ES-I3 (cell line): Measurements from ENCODE around the gene CELF2.

Source experiments
- H3K36me3 ChIP-seq: 2 replicates; pipeline ENCODE4 v1.6.1; 2013; ENCODE audit warnings: mild to moderate bottlenecking, low read length, control low read depth, moderate library complexity; ENCODE audit not compliant: insufficient read depth
- H3K4me1 ChIP-seq: 2 replicates; pipeline ENCODE4 v1.6.1; 2013; ENCODE audit warnings: mild to moderate bottlenecking, control low read depth, low read length; ENCODE audit not compliant: insufficient read depth
- H3K9ac ChIP-seq: 2 replicates; pipeline ENCODE4 v1.6.1; 2013; ENCODE audit warnings: low read depth, mild to moderate bottlenecking, low read length, moderate library complexity
- H3K9me3 ChIP-seq: 2 replicates; pipeline ENCODE4 v1.6.1; 2013; ENCODE audit warnings: mild to moderate bottlenecking, low read length, moderate library complexity; ENCODE audit not compliant: control insufficient read depth, insufficient read depth

Gene CELF2

DNA sequence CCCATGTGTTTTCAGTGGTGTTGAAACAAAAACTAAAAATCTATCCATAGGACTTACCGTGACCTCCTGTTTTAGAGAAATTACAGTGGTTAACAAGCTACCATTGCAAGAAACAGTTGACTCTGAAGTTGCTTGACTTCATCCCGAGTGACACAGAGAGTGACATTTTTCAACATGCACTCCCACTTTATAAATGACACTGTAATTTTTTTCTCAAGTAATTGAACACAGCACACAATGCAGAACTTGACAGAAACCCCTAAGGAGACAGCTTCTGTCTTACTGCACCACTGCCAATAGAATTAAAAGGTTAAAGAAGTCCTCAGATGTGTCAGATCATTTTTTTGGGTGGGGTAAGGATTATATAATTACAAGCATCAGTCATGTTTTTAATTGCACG, 246.1 kb downstream of the CELF2 start:
- Histone ChIP-seq H3K9ac (no peak overlapping the region), H3K9me3 (no peaks in the 10 kb centered on the region), H3K36me3 (0 out of 2 replicates have a peak, but pooled peaks cover 3% of the 10 kb centered on the region), H3K4me1 (no peaks in the 10 kb centered on the region)

DNA sequence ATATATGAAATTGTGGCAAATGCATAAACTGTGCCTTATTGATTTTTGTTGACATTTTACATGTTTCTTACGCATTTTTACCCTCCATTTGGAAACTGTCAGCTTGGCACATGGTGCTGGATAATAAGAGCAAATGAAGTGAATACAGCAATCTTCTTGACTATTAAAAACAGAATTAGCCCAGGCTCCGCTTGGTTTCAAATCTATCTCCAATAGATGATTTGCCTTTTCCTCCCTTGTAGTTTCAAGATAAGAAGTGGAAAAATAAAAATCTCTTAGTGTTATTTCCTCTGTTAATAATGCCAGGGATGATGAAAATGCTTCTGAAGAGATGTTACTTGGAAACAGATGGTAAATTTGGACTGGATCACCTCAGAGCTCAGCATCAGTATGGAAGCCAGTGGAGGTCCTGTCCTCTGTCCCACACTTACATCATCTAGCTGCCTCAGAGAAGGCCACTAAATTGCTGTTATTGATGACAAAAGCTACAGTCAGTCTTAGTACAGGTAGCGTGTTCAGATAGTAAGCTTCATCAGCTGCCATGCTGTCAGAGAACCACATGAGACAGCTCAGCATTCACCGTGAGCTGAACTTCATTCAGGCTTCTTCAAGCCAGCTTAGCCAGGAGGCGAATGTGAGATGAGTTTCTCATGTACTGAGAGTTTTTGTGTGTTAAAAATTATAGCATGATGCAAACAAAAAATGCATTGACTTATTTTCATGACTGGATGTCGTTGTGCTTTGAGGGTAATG, 246.8 kb downstream of the CELF2 start:
- Histone ChIP-seq H3K9me3 (no peaks in the 10 kb centered on the region), H3K4me1 (no peaks in the 10 kb centered on the region), H3K36me3 (0 out of 2 replicates have a peak, but pooled peaks cover 3% of the 10 kb centered on the region), H3K9ac (no peak overlapping the region)

DNA sequence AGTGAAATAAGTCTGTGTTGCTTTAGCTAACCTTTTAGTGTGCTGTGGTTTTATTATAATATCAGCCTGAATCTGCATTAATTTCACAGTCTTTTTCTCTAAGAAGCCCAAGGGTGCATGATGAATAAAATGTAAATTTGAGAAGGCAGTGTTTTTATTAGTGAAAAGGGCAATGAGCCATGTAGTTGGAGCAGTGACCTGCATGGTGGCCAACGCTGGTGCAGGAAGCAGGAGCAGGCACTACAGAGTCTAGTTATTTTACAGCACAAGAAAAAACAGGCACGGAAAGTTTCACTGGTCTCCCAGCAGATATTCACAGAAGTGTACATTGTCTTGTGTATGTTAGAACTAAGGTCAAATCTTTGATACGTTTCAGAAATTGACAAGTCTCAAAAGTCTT, 247.8 kb downstream of the CELF2 start:
- H3K9ac ChIP-seq: no peak overlapping the region
- H3K9me3 ChIP-seq: no peaks in the 10 kb centered on the region
- H3K36me3 ChIP-seq: 0 out of 2 replicates have a peak, but pooled peaks cover 3% of the 10 kb centered on the region

DNA sequence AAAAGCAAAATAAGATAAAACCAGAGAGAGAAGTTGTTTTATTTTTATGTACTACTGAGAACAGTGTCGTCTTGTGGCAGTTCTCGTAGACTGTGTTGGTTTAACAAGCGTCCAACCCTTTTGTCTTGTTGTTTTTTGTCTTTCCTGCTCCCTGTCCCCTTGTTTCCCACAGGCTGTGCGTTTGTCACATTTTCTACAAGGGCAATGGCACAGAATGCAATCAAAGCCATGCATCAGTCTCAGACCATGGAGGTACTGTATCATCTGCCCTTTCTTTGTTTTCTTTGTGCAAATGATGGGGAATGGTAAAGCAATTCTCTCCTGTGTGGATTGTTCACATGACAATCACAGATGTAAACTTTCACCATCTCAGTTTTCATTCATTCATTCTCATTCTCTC, 248.8 kb downstream of the CELF2 start:
- Histone ChIP-seq H3K4me1 (peaks cover 9% of the 10 kb centered on the region), H3K9me3 (no peaks in the 10 kb centered on the region), H3K9ac (no peak overlapping the region), H3K36me3 (0 out of 2 replicates have a peak, but pooled peaks cover 3% of the 10 kb centered on the region)

More for the DNA sequence above, 247.8 kb downstream of the CELF2 start:
- H3K4me1 ChIP-seq: peaks cover 9% of the 10 kb centered on the region

DNA sequence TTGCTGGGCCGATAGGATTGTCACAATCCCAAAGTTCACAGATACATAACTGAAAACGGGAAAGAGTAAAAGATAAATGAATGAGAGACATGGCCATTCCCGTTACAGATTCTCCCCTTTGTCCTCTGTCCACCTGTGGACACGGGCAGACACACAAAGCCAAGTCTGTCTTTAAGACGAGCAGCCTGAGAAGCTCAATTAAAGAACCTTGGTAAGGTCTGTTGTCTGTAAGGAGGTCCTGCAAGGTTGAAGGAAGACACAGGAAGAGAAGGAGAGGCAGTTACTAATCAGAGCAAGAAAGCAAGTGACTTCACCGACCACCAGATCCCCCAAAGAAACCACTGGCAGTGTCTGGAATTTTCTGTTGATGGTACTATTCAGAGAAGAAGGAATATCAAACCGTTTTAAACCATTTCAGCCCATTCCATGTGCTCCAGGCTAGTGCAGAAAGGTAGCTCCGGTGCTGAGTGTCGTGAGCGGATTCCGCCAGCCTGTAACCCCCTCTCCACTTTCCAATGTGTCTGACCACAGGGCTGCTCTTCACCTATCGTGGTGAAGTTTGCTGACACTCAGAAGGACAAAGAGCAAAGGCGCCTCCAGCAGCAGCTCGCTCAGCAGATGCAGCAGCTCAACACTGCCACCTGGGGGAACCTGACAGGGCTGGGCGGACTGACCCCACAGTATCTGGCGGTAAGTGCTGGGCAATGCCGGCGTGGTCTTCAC, 252.6 kb downstream of the CELF2 start:
- H3K4me1 ChIP-seq: peaks cover 9% of the 10 kb centered on the region
- H3K36me3 ChIP-seq: peaks cover 6% of the 10 kb centered on the region
- no peak overlapping the region; the same call in 1 of the 2 replicates for H3K9ac ChIP-seq
- H3K9me3 ChIP-seq: no peaks in the 10 kb centered on the region

DNA sequence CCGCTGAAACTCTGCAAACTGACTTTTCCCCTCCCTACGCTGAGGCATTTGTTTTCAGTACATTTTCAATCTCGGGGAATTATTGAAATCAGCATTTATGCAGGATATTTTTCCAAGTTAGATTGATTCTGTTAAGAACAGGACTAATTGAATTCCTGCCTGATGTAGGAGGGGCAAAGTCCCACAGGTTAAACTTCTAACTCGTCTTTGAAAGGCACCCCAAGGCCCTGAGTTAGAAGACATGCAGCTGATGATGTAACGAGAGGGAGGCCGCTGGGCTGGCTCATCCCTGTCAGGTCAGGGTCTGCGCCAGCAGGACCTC, 253.1 kb downstream of the CELF2 start:
- no peak overlapping the region for H3K9ac ChIP-seq
- H3K9me3 ChIP-seq: no peaks in the 10 kb centered on the region
- peaks cover 6% of the 10 kb centered on the region for H3K36me3 ChIP-seq
- peaks cover 9% of the 10 kb centered on the region for H3K4me1 ChIP-seq

DNA sequence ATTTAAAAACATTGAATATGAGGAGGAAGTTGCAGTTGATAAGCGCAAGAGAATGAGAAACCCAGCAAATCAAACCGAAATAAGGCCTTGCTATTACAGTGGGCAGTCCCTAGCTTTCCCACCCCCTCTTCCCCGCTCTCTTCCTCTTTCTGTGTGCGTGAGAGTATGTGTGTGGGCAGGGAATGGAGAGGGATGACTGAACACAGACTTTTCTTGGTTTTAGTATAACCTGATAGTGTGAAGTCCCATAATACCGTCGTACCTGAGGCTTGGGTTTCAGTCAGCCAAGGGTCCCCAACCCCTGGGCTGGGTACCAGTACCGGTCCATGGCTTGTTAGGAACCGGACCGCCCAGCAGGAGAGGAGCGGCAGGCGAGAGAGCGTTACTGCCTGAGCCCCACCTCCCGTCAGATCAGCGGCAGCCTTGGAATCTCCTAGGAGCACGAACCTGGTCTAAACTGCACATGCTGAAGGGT, 255.3 kb downstream of the CELF2 start:
- Histone ChIP-seq H3K9me3 (no peaks in the 10 kb centered on the region), H3K4me1 (peaks cover 9% of the 10 kb centered on the region), H3K9ac (no peak overlapping the region), H3K36me3 (peaks cover 6% of the 10 kb centered on the region)

DNA sequence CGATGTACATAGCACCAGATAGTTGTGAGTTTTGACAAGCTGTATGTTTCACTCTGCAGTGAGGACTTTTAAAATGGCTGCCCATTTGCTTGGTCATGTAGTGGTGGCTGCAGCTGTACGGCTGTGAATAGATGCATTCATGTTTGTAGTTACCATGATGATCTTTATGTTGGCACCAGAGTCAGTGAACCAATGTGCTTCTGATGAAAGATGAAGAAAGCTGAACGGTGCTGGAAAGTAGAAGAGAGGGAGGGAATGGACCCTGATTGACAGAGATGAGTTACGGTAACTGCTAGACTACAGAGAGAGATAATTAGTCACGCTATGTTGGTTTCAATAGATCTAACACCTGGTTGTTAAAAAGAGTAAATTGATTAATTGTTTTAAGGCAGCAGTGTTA, 256.8 kb downstream of the CELF2 start:
- Histone ChIP-seq H3K4me1 (peaks cover 14% of the 10 kb centered on the region), H3K9ac (no peak overlapping the region), H3K9me3 (no peaks in the 10 kb centered on the region), H3K36me3 (peaks cover 6% of the 10 kb centered on the region)

DNA sequence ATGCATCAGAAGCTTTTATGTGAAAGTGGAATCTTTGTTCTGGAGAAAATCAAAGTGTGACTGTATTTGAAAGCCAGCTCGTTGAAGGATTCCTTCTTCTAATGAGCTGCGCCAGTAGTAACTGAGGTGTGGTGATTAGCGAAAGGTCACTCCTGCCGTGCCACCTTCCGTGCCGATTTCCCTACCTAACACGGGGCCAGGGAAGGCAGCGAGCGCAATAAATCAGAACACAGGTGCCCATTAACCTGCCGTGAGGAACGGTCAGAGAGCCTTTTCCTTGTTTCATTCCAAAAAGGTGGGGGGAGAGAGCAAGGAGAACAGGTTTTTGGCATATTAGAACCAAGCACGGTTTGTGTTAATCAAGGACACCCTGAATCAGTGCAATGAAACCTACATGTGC, 258.0 kb downstream of the CELF2 start:
- H3K36me3 ChIP-seq: peaks cover 6% of the 10 kb centered on the region
- no peak overlapping the region for H3K9ac ChIP-seq
- peaks cover 5% of the 10 kb centered on the region for H3K4me1 ChIP-seq
- H3K9me3 ChIP-seq: no peaks in the 10 kb centered on the region

DNA sequence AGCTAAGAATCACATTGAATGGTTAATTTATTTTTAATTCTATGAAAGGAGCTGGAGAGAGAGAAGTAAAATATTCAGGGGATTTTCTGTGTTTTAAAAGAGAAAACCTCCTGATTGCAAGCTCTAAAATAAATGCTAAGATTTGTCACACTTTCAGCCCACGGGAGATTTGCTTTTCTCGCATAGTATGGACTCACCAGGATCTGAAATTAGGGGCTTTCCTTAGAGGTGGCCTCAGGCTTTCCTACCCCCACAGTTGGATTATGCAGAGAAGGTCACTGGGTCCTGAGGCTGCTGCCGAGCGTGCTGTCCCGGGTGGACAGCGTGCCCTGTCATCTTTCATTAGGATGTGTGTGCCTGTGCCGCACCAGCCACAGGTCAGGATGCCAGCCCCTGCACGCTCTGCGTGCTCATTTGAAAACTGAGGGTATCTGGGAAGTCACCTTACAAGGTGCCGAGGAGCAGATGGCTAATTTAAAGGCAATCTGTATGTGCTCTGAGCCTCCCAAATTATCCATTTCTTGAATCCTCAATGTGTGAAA, 258.8 kb downstream of the CELF2 start:
- no peak overlapping the region for H3K9ac ChIP-seq
- no peaks in the 10 kb centered on the region for H3K9me3 ChIP-seq
- H3K4me1 ChIP-seq: peaks cover 5% of the 10 kb centered on the region; the same call in 1 of the 2 replicates
- H3K36me3 ChIP-seq: peaks cover 6% of the 10 kb centered on the region

DNA sequence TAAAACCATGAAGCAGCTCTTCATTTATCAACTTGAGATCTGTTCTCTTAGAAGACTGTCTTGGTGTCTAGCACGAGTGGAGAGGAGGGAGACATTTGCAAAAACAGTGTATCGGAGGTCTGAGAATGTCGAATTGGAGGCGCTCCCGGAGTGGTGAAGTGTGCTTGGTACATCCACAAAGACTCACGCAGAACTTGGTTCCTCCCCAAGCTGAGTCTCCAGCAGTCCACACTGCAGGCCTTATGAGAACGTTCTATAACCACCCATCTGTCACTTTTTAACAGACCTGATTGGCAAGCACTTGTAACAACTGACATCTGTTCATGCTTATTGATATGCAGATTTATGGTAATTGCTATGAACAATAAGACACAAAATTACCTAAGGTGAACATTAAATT, 261.6 kb downstream of the CELF2 start:
- Histone ChIP-seq H3K9me3 (no peaks in the 10 kb centered on the region), H3K9ac (no peak overlapping the region), H3K4me1 (peaks cover 5% of the 10 kb centered on the region; the same call in 1 of the 2 replicates), H3K36me3 (no peaks in the 10 kb centered on the region; the same call in 1 of the 2 replicates)

DNA sequence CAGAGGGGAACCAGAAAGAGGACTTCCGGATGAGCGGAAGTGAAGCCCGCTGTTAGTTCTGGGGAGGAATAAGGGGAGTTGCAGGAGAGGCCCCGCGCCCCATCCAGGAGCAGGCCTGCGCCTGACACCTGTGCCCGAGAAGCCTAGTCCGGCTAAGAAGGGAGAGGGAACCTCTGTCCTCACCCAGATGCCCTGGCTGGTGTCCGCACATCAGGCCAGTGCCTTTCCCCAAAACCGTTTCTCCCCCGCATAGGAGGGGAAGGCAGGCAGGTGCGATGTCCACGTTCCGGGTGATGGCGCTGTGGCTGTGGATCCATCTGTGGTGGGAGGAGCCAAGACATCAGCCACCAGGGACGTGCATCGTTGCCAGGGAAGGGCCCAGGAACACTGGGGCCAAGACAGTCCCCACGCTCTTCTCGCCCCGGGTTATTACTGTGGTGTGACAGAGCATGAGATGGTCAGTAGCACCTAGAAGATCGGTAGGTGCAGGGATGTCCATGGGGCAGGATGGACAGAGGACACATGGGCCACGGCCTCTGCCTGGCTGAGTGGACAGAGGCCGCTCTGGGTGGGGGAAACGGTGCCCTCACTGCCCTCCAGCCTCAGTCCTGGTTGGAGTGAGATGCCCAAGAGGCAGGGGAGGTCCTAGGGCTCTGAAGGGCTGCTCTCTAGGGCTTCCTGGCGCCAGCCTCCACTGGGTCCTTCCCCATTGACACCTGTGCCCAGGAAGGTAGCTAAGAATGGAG, 262.7 kb downstream of the CELF2 start:
- Histone ChIP-seq H3K36me3 (no peaks in the 10 kb centered on the region; the same call in 1 of the 2 replicates), H3K9ac (no peak overlapping the region), H3K4me1 (peaks cover 5% of the 10 kb centered on the region; the same call in 1 of the 2 replicates), H3K9me3 (no peaks in the 10 kb centered on the region)

DNA sequence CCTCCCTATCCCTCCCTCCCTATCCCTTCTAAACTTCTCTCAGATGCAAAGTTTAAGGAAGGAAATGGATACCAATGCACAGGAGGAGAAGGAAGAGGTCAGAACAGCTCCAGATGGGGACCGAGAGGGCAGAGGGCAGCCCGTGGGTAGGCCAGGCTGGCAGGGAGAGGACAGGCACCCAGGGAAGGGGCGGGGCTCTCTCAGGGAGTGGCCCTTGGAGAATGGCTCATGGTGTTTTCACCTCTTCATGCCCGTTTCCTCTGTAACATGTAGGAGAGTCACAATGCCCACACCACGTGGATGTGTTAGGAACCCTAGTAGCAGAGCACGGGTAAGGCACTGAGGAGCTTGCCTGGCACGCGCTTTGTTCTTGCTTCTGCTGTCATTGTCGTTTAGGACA, 264.5 kb downstream of the CELF2 start:
- Histone ChIP-seq H3K4me1 (peaks cover 5% of the 10 kb centered on the region; the same call in 1 of the 2 replicates), H3K9me3 (no peaks in the 10 kb centered on the region), H3K9ac (no peak overlapping the region), H3K36me3 (no peaks in the 10 kb centered on the region; the same call in 1 of the 2 replicates)

DNA sequence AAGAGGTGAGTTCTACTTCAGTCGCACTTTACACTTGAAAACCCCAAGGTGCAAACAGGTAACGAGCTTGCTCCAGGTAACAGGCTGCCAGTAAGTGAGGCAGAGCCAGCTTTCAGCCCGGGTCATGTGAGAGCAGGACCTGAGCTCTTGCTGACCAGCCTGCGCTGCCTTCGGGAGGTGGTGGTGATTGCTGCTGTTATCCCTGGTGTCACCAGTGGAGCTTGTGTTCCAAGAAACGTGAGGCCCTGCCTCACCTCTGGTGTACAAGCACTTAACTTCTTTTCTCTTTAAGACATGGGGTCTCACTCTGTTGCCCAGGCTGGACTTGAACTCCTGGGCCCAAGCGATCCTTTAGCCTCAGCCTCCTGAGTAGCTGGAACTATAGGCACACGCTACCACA, 265.0 kb downstream of the CELF2 start:
- Histone ChIP-seq H3K4me1 (peaks cover 5% of the 10 kb centered on the region; the same call in 1 of the 2 replicates), H3K9me3 (no peaks in the 10 kb centered on the region), H3K36me3 (no peaks in the 10 kb centered on the region; the same call in 1 of the 2 replicates)

More for the DNA sequence above, 265.0 kb downstream of the CELF2 start:
- H3K9ac ChIP-seq: no peak overlapping the region
